Stimulated activated CD4-positive, alpha-beta T cell treated with anti-CD3 and anti-CD28 coated beads, Interleukin-4, amount 100 ng/mL, for 1 hour (primary cell): ENCODE results near the gene LHFPL3.

Experiments
- DNase-seq: peaks from one replicate; pipeline ENCODE4 v3.0.0-alpha.2; 2020

LHFPL3 gene

DNA sequence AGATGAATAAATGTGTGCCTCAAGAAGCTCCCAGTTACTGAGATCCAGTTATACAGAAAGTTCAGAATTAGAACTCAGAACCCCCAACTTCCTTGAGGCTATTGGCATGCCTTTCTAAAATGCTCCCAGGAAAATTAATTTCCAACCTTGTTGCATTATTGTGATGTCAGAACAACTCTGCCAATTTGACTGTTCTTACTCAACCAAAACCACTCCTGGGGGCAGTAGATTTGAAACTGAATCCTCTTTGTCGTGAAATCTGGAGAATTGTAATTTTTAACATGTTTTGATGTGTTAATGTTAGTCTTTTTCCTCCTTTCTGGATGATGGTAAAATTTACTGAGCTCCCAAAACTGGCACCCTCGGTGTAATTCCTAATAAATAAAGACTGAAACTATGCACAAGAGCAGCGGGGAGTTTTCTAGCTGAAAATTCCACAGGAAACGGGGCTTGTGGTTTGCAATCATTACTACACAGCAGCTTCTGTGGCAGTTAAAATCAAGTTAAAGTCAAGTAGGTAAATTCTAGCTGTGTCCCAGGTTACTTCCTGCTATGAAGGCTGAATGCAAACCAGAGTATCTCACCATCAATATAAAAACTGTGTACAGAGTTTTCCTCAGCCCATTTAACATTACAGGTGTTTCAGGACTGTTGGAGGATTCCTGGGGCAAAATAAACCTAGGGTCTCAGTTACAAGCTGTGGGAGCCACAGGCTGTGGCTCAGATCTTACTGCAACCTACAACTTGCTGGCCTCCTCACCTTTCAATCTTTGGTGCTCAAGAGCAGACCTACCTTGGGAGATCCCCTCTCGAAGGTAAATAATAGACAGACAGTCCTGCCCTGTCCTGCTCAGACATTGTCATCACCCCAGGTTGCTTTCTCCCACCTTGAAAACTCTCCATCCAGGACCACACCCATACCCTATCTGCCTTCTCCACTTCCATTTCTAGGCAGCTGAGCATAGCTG lies 529.3 kb downstream of the LHFPL3 start:
- DNase-seq: no peak

DNA sequence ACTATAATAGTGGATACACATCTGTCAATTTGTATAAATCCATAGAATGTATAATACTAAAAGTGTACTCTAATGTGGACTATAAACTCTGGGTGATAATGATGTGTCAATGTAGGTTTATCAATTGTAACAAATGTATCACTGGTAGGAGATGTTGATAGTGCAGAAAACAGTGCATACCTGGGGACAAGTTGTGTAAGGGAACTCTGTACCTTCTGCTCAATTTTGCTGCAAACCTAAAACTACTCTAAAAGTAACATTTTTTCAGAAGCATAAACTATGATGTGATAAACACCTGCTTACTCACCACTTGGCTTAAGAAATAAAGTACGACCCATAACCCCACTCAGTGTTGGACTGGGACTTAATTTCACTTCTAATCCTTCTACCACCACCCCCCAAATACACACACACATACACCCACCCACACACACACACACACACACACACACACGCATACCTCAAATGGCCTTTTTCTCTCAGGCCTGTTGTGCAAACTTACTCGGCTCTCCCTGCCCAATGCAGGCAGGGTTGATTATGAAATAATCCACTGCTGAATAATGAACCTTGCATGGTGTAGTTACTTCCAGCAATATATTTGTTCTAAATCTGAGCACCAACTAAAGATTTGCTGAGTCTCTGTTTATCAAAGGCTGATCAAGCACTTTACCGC lies 531.5 kb downstream of the LHFPL3 start:
- DNase-seq: no peak

DNA sequence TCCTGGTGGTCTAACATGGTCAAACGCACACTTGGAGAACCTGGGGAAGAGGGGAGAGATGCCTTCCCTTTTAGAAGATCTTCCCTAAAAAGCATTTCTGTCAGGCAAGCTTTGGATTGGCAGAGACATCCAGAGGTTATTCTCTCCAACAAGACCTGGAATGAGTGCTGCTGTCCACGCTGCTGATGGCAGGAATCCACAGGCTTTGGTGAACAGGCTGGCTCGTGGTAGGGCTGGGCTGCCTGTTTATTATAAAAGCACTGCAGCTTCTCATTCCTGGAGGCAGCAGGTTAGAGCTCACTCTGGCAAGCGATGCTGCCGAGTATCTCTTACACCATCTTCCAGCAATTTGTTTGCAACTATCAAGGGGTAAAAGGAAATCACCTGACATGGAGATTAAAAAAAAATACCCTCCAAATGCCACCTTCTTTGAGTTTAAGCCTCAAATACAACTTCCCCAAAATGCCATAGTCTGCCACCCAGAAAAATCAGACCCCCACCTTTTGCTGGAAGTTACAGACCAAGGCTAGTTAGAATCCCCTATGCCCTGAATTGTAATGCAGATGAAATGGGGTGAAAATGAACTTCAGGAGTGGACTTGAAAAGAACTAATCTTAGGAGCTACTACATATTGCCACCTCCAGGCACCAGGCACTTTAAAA lies 533.5 kb downstream of the LHFPL3 start:
- no peak for DNase-seq

DNA sequence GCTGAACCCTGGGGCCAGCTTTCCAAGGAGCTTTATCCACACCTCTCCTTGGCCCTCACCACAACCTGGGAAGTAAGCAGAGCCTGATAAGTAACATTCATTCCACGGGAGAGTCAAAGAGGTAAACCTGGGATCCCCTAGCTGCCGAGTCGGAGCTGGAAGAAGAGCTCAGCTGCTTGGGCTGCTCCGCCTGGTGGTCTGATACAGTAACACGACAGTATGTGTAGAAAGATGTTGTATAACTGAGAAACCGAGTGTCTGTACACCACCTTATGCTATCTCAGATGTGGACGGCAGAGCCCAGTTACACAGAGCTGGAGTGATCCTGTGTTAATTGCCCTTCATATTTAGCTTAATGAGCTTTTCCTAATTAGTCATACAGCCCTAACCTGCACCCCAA lies 534.3 kb downstream of the LHFPL3 start:
- no peak for DNase-seq

DNA sequence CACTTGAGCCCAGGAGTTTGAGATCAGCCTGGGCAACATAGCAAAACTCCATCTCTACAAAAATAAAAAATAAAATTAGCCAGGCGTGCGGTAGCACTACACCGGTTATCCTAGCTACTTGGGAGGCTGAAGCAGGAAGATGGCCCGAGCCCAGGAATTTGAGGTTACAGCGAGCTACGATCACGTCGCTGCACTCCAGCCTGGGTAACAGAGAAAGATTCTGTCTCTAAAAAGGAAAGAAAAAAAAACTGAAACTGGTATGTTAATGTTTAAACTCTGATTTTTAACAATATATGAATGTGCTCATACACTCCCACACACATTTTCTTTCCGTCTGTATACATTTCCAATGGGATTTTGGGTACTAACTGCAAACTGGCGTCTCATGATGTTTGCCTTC lies 545.0 kb downstream of the LHFPL3 start:
- DNase-seq: no peak

DNA sequence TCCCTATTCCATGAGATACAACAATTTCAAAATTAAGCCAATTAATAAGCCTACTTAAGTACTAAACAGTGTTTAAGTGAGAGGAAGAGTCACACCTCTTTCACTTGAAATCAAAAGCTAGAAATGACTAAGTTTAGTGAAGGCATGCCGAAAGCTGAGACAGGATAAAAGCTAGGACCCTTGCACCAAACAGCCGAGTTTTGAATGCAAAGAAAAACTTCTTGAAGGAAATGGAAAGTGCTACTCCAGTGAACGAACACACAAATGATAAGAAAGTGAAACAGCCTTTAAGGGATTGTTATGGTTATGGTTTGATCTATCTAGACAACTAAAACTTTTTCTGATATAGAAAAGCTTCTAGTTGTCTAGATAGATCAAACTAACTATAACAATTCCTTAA lies 550.2 kb downstream of the LHFPL3 start:
- DNase-seq: no peak

DNA sequence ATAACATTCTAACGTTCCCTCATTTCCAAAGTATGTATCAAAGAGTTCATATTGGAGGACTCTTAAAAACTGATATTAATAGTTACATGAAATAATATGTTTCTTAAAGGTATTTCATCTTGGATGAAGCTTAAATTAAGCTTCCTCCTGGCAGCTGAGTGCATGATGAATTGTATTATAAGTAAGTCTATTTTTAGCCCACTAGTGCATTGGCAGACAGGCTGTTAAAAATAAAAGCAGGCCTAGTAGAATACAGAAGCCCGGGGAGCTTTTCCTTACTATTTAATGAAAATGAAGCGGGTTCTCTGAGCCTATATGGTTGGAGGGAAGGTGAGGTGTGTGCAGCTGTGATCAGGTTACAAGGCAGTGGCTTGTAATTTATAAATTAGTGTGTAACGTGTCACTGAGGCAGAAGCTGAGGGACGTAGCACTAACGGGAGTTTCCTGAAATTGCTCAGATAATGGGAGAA lies 554.9 kb downstream of the LHFPL3 start:
- no peak for DNase-seq

DNA sequence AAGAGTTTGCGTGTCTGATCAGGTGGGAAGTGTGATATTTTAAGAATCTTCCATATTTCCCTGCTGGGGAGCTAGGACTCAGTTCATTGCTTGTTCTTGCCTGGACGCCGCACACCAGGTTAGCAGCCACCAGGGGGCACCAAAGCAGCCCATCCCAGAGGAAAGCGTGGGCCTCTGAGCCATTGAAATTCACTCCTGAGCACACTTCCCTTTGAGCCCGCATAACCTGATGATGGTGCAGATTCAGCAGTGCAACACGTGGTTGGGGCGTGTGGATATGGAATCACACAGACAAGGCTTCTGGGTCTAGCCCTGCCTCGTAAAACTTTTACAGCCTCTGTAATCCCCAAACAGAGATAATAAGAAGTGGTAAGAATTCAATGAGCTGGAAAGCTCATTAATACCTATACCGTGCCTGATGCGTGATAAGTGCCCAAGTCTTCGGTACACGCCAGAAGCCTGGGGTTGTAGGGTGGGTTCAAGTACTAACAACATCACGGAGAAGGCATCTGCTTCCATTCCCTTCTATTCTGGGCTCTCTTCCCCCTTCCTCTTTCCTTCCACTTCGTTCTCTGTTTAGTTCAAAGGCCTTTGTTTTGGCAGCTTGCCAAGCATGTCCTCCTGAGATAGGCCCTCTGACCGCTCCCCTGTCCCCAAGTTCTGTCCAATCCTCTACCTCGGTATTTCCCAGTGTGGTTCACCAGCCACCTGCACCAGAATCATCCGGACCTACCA lies 555.5 kb downstream of the LHFPL3 start:
- peak; percentile 77 for DNase-seq

DNA sequence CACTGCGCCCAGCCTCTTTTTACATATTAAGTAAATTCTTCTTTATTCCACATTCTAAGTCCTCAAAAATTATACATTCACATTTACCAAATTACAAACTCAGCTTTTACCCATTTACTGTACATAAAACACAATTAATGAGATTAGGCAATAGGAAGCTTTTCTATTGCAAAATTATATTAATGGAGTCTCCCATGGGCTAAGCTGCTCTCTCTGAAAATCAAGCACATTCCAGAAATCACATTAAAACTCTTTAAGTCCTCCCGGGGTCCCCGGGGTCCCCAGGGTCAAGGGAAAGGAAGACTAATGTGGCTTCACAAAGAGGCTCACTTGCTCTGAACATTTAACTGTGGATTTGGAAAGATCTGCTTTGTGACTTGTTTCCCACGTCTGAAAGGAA lies 558.2 kb downstream of the LHFPL3 start:
- DNase-seq: no peak

DNA sequence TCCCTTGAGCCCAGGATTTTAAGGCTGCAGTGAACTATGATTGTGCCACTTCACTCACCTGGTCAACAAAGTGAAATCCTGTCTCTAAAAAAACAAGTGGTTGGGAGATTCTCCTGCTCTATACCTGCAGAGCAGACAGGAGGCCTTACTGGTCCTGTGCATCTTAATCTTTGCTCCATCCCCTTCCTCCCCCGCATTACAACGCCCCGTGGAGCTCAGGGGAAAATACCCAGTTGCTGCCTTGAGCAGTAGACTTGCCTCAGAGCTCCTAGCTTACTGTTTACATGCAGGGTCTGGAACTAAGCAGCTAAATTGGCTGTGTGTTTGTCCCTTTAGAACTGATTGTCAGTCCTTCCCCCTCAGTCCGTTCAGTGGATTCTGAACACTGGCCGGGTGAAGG lies 561.8 kb downstream of the LHFPL3 start:
- no peak for DNase-seq

DNA sequence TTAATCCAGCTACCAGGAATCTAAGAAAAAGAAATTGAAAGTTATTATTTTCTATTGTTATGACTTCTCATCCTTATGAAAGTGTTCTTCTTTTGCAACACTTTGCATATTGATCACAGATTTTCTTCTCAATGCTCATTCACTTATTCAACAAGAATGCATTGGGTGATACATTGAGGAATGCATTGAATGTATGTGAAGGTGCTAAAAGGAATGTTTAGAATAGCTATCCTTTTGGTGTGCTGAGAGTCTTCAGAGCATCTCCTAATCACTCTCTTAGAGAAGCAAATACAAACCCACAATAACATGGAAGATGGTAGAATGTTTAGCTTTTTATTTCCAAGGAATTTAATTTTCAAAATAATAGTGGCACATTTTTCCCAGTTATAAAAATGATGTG lies 563.5 kb downstream of the LHFPL3 start:
- DNase-seq: no peak

DNA sequence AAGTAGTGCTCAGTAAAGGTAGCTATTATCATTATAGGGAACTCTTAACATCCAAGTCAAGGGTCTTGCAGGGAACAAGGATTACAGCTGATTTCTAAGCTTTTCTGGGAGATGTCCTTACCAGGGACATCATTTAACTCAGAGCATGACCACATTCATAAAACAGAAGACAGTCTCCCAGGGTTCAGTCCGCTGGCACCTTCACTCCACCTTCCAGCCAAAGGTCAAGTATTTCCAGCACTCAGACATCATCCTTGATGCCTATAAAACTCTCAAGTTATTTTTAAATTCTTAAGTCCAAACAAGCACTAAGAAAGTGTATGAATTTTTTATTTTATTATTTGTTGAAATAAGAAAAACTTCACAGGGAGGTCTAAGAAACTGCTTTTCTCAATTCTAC lies 565.9 kb downstream of the LHFPL3 start:
- DNase-seq: no peak

DNA sequence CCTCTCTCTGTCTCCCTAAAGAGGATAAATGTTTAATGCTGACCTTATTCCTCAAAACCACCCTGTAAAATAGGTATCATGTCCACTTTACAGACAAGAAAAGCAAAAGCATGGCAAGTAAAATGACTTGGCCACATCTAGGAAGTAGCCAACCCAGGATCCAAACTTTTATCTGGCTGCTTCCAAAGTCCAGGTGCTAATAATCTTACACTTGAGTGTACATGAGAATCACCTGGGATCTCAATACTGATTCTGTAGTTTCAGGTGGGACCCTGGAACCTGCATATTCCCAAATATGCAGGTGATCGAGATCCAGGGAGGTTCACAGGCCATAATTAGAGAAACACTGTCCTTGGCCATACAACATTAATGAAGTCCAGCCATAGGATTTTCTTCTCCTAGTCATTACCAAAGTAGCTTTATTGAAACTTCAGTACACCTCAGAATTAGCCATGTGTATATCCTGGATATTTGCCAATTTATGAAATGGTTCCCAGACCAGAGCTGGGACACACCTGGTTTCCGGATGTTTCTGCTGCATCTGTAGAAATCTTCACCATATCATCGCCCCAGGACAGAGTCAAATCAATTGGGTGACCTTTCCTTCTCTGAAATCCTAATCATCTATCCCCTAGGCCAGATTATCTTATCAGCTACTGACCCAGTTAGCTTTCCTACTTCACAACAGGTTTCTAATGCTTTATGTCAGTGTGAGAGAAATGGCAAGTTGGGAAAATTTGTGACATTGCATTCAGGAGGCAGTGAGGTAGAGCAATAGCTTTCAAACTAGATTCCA lies 566.5 kb downstream of the LHFPL3 start:
- DNase-seq: no peak

DNA sequence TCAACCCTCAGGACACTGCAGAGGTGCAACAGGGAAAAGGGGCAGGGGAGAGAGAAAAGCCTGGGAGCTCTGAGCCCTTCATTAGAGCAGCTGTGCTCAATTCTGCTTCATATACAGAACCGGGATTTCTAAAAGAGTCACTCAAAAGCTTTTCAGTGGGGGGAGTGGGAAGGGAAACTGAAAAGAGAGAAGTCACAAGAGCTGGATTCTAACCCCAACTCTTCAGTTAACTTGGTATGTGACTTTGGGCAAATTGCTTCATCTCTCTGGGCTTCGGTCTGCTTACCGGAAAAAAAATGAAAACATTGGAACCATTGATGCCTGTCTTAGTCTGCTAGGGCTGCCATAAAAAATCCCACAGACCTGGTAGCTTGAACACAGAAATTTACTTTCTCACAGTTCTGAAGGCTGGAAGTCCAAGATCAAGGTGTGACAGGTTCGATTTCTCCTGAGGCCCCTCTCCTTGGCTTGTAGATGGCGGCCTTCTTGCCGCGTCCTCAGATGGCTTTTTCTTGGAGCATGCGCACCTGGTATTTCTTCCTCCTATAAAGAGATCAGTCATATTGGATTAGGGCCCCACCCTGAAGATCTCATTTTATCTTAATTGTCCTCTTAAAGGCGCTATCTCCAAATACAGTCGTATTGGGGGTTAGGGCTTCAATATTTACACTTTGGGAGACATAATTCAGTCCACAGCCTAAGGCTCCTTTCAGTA lies 567.3 kb downstream of the LHFPL3 start:
- DNase-seq: no peak

DNA sequence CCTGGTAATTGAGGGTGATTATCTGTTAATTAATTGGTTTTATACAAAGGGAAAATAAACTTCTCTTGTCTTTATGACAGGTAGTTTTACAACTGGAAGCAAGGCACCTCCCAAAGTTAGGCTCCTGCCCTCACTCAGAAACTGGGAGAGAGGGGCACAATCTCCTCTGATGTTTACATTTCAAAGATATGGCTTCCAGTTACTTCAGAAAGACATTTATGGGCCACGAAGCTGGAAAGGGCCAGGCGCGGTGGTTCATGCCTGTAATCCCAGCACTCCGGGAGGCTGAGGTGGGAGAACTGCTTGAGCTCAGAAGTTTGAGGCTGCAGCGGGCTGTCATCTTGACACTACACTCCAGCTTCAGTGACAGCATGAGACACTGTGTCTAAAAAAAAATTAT lies 570.0 kb downstream of the LHFPL3 start:
- DNase-seq: no peak

DNA sequence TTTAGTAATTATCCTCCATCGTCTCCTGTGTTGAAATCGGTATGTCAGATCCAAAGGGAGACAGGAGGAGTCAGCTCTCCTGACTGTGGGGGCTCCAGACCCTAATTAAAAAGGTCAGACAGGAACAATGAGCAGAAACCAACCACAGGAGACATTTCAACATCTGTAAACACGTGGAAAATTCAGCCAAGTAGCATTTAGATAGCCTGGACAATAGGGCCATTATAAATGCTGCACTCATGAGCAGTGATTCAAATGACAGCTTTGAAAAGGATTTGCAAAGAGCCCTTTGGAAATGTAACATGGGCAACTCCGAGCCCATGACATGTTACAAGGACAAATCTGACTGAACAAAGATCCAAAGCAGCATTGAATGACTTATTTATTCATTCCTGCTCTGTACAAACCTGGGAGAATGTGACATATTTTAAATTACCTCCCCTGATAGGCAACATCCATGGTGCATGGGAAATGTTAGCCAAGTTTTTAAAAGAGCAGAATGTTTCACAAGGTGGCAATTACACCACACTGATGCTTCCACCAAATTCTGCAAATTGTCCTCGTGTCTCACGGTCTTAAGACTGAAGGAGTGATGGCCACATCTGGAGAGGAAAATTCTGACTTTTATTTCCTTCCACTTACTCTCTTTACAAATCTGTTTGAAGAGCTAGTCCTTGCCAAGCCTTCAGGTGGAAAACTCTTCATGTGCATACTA lies 572.3 kb downstream of the LHFPL3 start:
- no peak for DNase-seq

DNA sequence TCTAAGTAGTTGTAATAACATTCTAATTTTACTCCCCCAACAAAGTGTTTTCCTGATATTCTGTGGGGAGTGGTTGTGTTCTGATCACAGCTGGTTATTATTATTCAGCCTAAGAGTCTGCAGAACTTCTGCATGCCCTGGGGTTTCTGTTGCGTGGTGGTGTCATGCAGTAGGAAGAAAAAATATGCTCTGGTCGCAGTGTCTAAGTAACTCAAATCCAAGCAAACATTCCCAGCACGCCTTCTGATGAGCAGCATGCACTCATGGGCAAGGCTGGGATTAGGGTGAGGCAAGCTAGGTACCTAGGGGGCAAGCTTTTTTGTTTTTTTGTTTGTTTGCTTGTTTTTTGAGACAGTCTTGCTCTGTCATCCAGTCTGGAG lies 572.8 kb downstream of the LHFPL3 start:
- no peak for DNase-seq

DNA sequence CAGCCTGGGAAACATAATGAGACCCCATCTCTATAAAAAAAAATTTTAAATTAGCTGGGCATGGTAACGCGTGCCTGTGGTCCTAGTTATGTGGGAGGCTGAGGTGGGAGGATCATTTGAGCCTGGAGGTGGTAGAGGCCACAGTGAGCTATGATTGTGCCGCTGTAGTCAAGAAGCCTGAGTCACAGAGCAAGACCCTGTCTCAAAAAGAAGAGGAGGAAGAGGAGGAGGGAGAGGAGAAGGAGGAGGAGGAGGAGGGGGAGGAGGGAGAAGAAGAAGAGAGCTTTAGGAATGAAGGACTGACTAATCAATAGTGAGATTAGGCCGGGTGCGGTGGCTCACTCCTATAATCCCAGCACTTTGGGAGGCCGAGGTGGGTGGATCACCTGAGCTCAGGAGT lies 573.8 kb downstream of the LHFPL3 start:
- DNase-seq: no peak

DNA sequence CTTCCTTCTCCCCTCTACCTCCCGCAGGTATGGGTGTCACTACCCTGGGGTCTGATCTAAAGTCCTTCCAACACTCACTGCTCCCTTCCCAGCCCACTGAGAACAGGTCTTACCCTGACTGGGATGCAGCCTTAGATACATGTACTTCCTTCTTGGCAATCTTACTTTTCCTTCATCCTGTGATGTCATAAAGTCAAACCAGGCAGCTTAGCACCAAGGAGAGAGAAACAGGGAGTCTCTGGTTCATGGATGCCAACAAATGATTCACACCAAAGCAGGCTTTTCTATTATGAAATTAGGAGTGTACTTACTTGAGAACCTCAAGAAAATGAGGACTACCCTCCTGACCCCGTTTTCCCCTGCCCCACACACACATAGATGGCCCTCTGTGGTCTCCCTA lies 574.6 kb downstream of the LHFPL3 start:
- DNase-seq: no peak

DNA sequence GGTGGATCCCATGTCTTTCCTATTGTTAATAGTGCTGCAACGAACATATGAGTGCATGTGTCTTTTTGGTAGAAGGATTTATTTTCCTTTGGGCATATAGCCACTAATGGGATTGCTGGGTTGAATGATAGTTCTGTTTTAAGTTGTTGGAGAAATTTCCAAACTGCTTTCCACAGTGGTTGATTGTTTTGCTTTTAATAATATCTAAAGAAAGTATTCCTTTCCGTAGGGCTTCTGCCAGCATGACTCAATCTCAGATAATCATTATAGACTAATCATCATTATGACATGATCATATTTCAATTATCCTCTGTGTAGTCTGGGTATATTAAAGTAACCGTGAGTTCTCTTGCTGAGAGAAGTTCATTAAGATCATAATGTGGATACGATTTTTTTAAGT lies 575.4 kb downstream of the LHFPL3 start:
- no peak for DNase-seq

DNA sequence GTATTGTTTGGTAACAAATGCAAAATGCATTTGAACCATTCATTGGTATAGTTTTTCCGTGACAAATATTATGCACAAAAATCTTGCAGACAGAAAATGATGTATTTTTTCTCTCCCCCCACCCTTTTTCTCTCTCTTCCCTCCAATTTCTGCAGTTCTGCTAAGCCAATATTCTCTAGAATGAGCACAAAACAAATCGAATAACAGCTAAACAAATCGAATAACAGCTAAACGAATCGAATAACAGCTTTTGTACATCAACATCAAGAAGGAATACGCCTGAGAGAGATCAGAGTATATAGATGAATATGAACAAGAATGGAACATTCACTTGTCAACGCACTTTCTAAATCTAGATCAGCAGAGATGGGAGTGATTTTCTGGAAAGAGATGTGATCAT lies 577.6 kb downstream of the LHFPL3 start:
- DNase-seq: no peak
